Epithelial cell of prostate (primary cell): ENCODE results near the gene ANKRD13C.

Source experiments
- DNase-seq: peaks from one replicate; pipeline ENCODE4 v3.0.0-alpha.2; 2011; ENCODE audit warnings: low read depth, low spot score
- H3K27ac ChIP-seq: fragments of 450-650 bp; 2 replicates; pipeline ENCODE4 v1.5.1; 2017; ENCODE audit warnings: mild to moderate bottlenecking

ANKRD13C gene

DNA sequence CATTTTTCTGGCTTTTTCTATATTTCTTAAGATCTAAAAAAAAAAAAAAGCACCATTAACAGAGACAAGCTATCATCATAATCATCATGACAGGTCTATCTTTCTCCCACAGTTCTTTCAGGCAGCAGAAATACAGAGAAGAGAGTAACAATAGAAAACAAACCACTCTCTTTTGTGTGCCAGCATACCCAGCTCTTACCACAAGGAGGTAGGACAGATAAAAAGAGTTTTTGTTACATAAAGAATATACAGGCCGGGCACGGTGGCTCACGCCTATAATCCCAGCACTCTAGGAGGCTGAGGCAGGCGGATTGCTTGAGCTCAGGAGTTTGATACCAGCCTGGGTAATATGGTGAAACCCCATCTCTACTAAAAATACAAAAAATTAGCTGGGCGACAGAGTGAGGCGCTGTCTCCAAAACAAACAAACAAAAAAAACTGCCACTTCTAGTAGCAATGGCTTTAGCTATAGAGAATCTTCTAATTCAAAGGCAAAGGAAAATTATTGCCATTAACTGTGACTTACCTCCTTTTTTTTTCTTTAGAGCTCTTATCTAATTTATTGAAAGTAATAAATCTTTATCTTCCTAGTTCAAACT is 39.7 kb downstream of the ANKRD13C start:
- DNase-seq, result no peak

DNA sequence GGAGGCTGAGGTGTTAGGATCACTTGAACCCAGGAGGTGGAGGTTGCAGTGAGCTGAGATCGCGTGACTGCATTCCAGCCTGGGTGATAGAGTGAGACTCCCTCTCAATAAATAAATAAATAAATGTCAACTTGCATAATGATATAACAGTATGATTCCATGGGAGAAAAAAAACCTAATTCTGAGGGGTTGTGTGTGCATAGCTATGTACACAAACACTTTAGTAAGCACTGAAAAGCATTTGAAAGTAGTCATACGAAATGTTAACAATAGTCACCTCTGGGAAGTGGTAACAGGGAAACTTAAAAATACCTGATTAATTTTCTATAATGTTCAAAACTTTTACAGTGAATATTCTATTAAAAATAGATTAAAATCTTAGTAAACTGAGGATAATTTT is 43.2 kb downstream of the ANKRD13C start:
- H3K27ac ChIP-seq, result no peak overlapping the region
- DNase-seq, result no peak

More for the DNA sequence above, 39.7 kb downstream of the ANKRD13C start:
- H3K27ac ChIP-seq, result no peak overlapping the region

DNA sequence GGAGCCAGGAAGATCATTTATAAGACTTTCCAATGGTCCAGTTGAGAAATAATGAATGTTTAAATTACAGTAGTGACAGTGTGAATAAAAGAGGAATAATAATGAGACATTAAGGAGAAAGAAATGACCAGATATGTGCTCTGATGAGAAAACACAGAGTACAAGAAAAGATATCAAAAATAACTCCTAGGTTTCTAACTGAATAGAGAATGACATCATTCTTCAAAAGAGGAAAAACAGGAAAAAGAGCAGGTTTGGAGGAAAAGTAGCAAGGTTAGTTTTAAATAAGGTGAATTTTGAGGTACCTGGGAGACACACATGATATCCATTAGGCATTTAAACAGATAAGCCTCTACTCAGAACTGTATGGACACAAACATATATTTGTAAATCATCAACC is 55.0 kb downstream of the ANKRD13C start:
- DNase-seq, result no peak
- no peak overlapping the region for H3K27ac ChIP-seq

DNA sequence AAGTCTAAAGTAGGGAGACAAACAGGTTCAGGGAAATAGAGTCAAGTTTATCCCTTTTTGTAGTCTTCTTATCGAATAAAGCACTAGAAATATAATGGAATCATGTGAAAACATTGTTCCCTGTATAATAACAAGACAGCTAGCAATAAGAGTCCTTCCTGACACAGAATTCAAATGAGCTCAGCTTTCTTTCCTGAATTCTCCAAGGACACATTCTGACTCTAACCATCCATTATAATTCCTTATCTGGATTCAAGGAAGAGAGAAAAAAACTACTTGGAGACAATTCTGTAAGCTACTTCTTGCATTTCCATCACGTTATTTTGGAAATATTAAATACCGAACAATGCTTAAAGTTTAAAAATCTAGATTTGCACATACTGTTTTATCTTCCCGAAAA is 58.8 kb downstream of the ANKRD13C start:
- no peak overlapping the region for H3K27ac ChIP-seq
- no peak for DNase-seq

DNA sequence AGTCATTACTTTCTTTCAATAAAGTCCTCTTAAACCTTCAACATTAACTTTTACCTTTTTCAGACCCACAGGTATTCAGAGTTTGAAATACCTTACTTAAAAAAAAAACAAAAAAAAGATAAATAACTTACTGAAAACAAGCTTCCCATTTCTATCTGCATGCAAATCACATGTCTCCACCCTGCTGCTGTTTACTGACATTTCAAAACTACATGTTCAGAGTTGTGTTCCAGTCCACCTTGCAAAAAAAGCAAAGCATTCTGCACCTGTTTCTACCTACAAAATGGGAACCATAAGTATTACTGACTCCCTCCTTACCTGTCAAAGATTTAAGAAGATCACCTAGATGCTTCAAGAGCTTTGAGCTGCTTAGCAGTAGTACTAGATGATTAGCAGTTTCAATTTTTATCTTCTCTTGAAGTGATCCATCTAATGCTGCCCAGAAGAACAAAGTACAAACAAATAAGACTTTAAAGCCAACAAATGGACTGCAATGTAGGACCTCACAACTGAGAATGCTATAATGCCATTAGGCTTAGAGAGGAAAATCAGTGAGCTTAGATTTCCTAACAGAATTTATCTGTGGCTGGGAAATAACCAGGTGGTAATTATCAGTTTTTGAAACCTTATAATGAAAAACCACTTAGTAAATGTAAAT is 61.2 kb downstream of the ANKRD13C start:
- no peak for DNase-seq
- no peak overlapping the region for H3K27ac ChIP-seq

DNA sequence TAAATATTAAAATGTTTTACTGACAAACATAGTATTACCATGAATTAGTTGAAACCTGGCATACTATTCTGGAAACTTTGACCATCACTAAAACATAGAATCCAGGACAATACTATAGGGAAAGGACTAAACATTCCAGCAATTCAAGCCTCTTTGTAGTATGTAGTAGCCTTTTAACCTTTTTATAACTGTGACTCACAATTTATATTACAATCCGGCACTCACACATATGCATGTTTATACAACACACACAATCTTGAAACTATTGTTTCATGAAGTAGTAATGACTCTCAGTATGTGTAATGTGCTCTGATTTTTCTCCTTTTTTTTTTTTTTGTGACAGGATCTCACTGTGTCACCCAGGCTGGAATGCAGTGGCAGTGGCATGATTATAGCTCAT is 64.3 kb downstream of the ANKRD13C start:
- H3K27ac ChIP-seq, result peak overlapping the region; percentile 27
- peak; percentile 39 for DNase-seq

DNA sequence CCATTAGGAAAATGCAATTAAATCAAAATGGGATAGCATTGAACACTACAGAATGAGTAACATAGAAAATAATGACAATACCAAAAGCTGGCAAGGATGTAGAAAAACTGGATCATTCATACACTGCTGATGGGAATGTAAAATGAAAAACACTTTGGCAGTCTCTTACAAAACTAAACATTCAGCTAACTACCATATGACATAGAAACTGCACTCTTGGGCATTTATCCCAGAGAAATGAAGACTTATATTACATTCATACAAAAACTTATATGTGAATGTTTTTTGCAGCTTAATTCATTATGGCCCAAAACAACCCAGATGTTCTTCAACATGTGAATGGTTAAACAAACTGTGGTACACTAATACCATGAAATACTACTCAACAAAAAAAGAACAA is 66.4 kb downstream of the ANKRD13C start:
- H3K27ac ChIP-seq, result no peak overlapping the region
- DNase-seq, result no peak

DNA sequence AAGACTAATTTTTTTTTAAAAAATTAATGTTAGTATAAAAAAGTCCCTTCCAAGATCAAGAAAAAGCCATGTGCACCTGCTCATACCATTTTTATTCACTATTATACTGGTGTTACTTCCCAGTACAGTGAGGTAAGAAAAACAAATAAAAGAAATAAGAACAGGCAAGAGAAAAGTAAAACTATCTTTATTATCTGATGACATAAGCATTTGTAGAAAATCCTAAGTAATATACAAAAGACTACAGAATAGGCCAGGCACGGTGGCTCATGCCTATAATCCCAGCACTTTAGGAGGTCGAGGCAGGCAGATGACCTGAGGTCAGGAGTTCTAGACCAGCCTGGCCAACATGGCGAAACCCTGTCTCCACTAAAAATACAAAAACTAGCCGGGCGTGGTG is 68.1 kb downstream of the ANKRD13C start:
- no peak for DNase-seq
- no peak overlapping the region for H3K27ac ChIP-seq

DNA sequence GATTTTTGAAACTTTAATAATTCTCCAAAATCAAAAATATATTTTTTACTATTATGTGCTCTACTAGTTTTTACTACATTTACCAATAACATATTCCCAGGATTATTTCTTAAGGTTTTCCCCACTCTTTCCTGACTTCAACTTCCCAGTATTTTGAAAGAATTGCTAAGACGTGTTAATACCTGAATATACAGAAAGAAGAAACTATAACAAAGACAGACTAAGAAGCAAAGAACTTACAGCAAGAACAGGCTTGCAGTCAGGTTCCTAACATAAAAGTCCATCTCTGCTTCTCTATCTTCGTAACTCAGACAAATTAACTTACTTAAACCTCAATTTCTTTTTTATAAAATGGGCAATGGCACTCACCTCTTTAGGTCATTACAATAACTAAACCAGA is 70.2 kb downstream of the ANKRD13C start:
- peak overlapping the region; percentile 71 for H3K27ac ChIP-seq
- peak; percentile 14 for DNase-seq

DNA sequence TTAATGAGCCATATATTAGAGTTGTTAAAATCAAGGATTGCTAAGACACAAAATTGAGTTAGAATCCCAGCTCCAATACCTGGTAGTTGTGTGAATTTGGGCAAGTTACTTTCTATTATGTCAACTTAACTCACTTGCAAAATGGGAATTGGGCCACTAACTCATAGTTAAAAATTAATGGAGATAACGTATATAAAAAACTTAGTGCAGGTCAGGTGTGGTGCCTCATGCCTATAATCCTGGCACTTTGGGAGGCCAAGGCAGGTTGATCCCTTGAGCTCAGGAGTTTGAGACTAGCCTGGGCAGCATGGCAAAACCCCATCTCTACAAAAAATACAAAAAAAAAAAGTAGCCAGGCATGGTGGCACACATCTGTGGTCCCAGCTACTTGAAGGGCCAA is 75.8 kb downstream of the ANKRD13C start:
- DNase-seq, result no peak
- H3K27ac ChIP-seq, result no peak overlapping the region

DNA sequence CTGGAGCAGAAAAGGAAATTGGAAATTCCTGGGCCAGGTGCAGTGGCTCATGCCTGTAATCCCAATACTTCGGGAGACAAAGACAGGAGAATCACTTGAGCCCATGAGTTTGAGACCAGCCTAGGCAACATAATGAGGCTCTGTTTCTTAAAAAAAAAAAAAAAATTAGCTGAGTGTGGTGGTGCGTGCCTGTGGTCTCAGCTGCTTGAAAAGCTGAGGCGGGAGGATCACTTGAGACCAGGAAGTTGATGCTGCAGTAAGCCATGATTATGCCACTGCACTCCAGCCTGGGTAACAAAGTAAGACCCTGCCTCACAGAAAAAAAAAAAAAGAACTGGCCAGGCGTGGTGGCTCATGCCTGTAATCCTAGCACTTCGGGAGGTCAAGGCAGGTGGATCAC is 76.6 kb downstream of the ANKRD13C start:
- no peak for DNase-seq
- no peak overlapping the region for H3K27ac ChIP-seq

DNA sequence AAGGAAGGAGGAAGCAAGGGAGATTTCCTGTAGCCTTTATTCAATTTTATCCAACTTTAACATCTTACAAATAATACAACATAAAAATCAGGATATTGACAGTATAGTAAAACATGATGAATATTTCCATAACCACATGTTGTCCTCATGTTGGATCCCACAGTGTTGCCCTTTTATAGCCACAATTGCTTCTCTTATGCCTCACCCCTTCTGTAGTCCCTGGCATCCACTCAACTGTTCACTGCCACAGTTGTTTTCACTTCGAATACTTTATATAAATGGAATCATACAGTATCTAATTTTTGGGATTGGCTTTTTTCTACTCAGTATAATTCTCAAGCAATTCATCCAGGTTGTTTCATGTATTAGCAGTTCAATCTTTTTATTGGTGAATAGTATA is 88.6 kb downstream of the ANKRD13C start:
- no peak for DNase-seq
- no peak overlapping the region for H3K27ac ChIP-seq

DNA sequence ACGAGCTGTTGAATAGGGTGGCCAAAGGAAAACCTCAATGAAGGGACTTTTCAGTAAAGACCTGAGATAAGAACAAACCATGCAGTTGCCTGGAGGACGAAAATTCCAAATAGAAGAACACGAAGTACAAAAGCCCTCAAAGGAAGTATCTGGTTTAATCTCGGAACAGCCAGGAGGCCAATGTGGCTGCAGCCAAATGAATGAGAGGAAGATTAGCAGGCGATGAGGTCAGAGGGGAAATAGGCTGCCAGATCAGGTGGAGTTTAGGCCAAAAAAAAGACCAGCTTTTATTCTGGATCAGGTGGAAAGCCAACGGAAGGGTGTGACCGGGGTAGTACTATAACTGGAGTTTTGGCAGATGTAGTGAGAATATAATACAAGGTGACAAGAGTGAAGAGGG is 89.7 kb downstream of the ANKRD13C start:
- no peak for DNase-seq
- no peak overlapping the region for H3K27ac ChIP-seq

DNA sequence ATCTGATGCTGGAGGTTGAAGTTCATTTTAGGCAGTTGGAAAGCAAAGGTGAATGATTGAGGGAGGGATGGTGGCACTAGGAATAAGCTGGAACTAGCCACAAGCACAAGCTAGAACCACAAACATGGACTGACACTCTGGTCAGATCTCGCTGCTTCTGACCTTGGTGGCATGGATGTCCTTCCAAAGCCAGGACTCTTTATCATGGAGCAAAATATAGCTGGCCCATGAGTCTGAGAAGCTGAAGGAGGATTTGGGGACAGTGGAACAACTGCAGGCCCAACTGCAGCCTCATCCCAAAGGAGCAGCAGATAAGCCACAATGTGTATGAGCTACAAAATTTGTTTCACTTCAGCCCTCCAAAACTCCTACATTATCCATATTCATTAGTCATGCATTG is 97.9 kb downstream of the ANKRD13C start:
- H3K27ac ChIP-seq, result no peak overlapping the region
- DNase-seq, result no peak

DNA sequence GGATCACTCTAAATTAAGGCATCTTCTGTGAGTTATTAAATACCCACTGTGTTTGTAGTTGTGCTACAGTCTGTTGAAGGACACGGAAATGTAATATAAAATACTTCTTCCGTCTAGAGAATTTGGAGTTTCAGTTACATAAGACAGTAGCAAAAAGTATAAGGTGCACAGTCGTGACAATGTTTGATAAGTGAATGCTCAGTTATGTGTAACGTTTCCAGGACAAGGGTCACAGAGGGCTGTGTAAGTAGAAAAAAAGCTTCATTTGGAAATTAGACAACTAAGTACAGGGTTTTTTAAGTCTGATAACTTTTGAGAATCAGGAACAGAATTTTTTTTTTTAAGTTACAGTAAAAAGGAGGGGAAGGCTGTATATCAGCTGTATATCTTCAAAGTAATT is 105.8 kb downstream of the ANKRD13C start:
- no peak overlapping the region for H3K27ac ChIP-seq
- no peak for DNase-seq

DNA sequence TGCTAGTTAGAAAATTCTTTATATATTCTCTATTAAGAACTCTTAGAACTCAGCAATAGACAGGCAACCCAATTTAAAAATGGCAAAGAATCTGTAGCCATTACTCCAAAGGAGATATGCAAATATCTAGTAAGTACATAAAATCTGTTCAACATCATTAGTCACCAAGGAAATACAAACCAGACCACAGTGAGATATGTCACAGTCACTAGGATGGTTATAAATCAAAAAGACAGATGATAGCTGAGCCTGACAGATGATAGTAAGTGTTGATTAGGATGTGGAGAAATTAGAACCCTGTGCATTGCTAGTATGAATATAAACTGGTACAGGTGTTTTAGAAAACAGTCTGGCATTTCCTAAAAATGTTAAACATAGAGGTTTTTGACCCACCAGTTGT is 106.8 kb downstream of the ANKRD13C start:
- no peak overlapping the region for H3K27ac ChIP-seq
- DNase-seq, result no peak

DNA sequence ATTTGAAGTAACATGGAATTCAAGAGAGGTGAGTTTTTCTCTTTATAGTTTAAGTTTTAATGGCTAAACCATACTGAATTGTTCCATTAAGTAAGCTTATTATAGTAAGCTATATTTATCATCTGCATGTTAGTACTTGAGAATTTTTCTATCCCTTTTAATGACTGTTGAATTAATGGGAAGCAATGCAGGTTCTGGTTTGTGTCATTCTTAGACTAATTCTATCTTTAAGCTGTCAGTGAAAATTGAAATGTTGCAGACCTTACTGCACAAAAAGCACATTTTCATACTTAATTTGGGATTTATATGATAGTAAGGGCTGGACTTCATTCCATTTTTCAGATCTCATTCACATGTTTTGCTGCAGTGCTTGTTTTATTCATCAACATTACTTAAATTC is 107.4 kb downstream of the ANKRD13C start:
- DNase-seq, result no peak
- H3K27ac ChIP-seq, result no peak overlapping the region

DNA sequence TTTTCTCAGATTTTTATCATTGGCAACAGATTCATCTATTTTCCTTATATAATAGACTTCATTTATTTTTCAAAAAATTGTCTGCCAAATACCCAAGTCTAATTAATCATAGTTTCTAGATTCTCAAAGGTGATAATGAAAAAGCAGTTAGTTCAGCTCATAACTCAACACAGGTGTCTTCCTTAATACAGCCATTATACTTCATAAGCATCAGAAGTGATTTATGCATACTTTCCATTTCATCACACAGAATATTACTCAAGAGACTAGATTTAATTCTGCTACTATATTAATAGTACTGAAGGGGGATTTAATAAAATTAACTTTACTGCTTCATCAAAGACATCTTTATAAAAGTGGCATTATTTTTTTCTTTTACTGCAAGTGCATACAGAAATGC is 114.6 kb downstream of the ANKRD13C start:
- no peak for DNase-seq
- H3K27ac ChIP-seq, result no peak overlapping the region

DNA sequence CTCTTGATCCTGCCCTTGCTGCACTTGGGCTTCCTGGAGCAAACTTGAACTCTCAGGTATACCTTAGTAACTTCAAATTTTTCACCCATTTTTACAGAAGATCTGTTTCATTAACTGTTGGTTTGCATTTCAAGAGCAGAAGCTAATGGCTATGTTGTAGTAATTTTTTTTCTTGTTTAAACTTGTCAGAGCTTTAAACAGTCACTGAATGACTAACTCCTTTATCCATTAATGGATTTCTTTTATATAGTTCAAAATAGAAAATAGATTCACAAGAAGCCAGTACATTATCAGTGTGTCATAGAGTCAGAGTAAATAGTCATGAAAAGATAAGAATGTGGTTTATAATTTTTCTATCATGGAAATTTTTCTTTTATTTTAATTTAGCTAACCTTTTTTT is 119.8 kb downstream of the ANKRD13C start:
- no peak for DNase-seq
- peak overlapping the region; percentile 18 for H3K27ac ChIP-seq

DNA sequence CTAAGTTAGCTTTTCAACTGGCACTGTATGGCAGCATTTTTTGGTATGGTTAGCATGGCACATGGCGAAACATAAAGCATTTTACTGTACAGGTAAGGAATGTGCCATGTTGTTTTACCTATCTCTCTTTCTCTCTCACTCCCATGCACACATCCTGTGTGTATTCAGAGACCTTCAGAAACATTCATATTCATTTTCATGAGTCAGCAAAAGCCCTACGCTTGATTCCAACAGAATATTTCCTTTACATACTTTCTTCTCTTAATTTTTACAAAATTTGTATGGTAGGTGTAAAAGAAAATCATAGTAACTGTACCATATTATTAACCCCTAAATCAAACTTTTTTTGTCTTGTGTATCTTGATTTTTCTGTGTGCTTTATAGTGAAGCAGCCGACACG is 123.0 kb downstream of the ANKRD13C start:
- no peak for DNase-seq
- no peak overlapping the region for H3K27ac ChIP-seq

DNA sequence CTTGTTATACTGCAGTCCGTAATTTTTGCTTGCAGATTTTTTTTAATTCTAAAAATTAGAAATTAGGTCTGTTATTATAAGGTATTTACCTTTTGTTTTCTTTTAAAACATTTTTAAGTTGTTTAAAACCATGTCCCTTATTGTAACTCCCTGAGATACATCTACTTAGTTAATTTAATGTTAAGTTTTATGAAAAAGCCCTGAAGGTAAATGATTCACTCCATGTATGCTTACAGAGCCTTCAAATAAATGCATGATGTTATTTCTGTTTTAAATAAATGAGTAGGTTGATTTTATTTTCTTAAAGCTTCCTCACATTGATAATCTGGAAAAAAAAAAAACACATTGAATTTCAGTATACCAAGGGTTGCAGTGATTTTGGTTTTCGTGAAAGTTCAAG is 125.9 kb downstream of the ANKRD13C start:
- DNase-seq, result no peak
- H3K27ac ChIP-seq, result no peak overlapping the region

DNA sequence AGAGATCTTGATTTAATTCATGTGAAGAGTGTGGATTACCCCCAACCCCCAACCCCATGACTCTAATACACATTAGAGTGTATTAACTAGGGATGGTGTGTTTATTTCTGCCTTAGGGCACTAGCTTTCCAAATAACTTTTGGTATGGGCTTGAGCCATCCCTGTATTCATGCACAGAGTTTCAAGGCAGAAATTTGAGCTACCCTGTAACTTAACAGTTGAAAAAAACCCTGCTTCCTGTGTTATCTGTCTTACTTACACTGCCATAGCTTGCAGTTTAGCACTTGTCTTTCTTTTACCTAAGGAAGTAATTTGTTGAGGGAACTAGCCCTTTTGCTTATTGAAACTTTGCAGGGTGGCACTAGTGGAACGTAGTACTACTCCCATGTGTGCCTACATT is 127.1 kb downstream of the ANKRD13C start:
- DNase-seq, result no peak
- H3K27ac ChIP-seq, result no peak overlapping the region
